Endodermal cell (in vitro differentiated cells): Measurements from ENCODE around the gene IGHMBP2. TPM values are rescaled to one million over a fixed set of nuclear protein-coding genes. Genes with fewer than 3 reads are reported as not detected.
A peak's percentile ranks its signal among the peaks of the same experiment; 100 is the strongest.

Experiments
- DNase-seq: peaks from one replicate; pipeline ENCODE4 v3.0.0-alpha.2; 2017
- H3K27ac ChIP-seq: 2 replicates; pipeline ENCODE4 v1.5.1; 2013; ENCODE audit warnings: mild to moderate bottlenecking, low read depth, low read length, moderate library complexity
- H3K27me3 ChIP-seq: 2 replicates; pipeline ENCODE4 v1.6.1; 2013; ENCODE audit warnings: mild to moderate bottlenecking, low read length, moderate library complexity; ENCODE audit not compliant: insufficient read depth, control insufficient read depth, poor library complexity, severe bottlenecking
- H3K36me3 ChIP-seq: 2 replicates; pipeline ENCODE4 v1.7.0; 2013; ENCODE audit warnings: mild to moderate bottlenecking, low read length, moderate library complexity; ENCODE audit not compliant: control insufficient read depth, insufficient read depth
- H3K4me1 ChIP-seq: one replicate; pipeline ENCODE4 v1.7.0; 2013; ENCODE audit warnings: low read length; ENCODE audit not compliant: control insufficient read depth, insufficient read depth
- H3K4me3 ChIP-seq: 2 replicates; pipeline ENCODE4 v1.5.1; 2013; ENCODE audit warnings: mild to moderate bottlenecking, low read length, moderate library complexity
- H3K9ac ChIP-seq: 2 replicates; pipeline ENCODE4 v1.6.1; 2013; ENCODE audit warnings: mild to moderate bottlenecking, low read length, moderate library complexity; ENCODE audit not compliant: poor library complexity, severe bottlenecking; ENCODE audit errors: extremely low read depth
- H3K9me3 ChIP-seq: 2 replicates; pipeline ENCODE4 v1.6.1; 2013; ENCODE audit warnings: mild to moderate bottlenecking, low read length, moderate library complexity; ENCODE audit not compliant: control insufficient read depth
- H3K27ac Mint-ChIP-seq: 2 replicates; pipeline ENCODE4 v1.8.0; 2020; ENCODE audit warnings: mixed read lengths
- H3K27me3 Mint-ChIP-seq: 2 replicates; pipeline ENCODE4 v1.8.0; 2021; ENCODE audit warnings: mild to moderate bottlenecking, mixed read lengths; ENCODE audit not compliant: insufficient read depth
- H3K36me3 Mint-ChIP-seq: 2 replicates; pipeline ENCODE4 v1.8.0; 2020; ENCODE audit warnings: low read depth, mixed read lengths
- H3K4me1 Mint-ChIP-seq: 2 replicates; pipeline ENCODE4 v1.8.0; 2020; ENCODE audit warnings: mixed read lengths
- H3K4me3 Mint-ChIP-seq: 2 replicates; pipeline ENCODE4 v1.8.0; 2020; ENCODE audit warnings: mild to moderate bottlenecking, moderate library complexity, mixed read lengths
- H3K9me3 Mint-ChIP-seq: 2 replicates; pipeline ENCODE4 v1.8.0; 2020; ENCODE audit warnings: mild to moderate bottlenecking, mixed read lengths
- CTCF ChIP-seq: fragments of 200-600 bp; sonication (generic); conservative IDR thresholded peaks from 2 replicates; pipeline ENCODE4 v1.5.0; 2021; ENCODE audit warnings: antibody characterized with exemption, mild to moderate bottlenecking
- whole genome bisulfite sequencing, 2 experiments: methylation state at CpG; one replicate each; pipeline versions ENCODE4 v1.1.5 to v1.1.7; 2013; ENCODE audit warnings: missing lambda C conversion rate in 2 of 2, mixed read lengths in 1 of 2; ENCODE audit not compliant: insufficient coverage in 1 of 2, insufficient read length in 1 of 2; 5-methylcytosine and 5-hydroxymethylcytosine counted together
- total RNA-seq, 2 donors: library from RNA; stranded (reverse); fragmentation: NEBNext Ultra II Directional in 1 of 2; extraction: Animal tissue kit (Norgen Biotek cat#: 25700) in 1 of 2; gene quantifications; 2 replicates in 1 of 2; 3 replicates in 1 of 2; pipeline ENCODE4 v1.2.1, GENCODE V29; 2021

The IGHMBP2 gene
- total RNA-seq, 2 donors from 2014 or later: 23.9 to 28.3 TPM

GRCh38 chr11:68948935-68949334 is 45.2 kb downstream of the IGHMBP2 start:
- Mint-ChIP-seq H3K9me3 (no peaks in the 10 kb centered on the region), H3K27ac (no peak overlapping the region), H3K27me3 (peaks cover 5% of the 10 kb centered on the region), H3K36me3 (no peaks in the 10 kb centered on the region), H3K4me3 (no peak overlapping the region), H3K4me1 (peaks cover 14% of the 10 kb centered on the region)
- Histone ChIP-seq H3K9ac (no peak overlapping the region), H3K9me3 (no peaks in the 10 kb centered on the region), H3K27me3 (no peaks in the 10 kb centered on the region), H3K4me3 (no peak overlapping the region), H3K36me3 (no peaks in the 10 kb centered on the region), H3K27ac (no peak overlapping the region), H3K4me1 (no peaks in the 10 kb centered on the region)
- no peak for TF ChIP-seq CTCF
- no peak for DNase-seq
- WGBS, 2 experiments: 96 to 98% methylated on average over 14 to 17 of the region's 17 CpGs

- no peak overlapping the region for H3K4me3 Mint-ChIP-seq
- H3K9me3 Mint-ChIP-seq: no peaks in the 10 kb centered on the region
- no peak overlapping the region for H3K4me3 ChIP-seq
- peak overlapping the region; percentile 52 for H3K27ac ChIP-seq
- peak; percentile 72 for TF ChIP-seq CTCF
- H3K27me3 Mint-ChIP-seq: peaks cover 5% of the 10 kb centered on the region
- peaks cover 14% of the 10 kb centered on the region for H3K4me1 Mint-ChIP-seq
- no peaks in the 10 kb centered on the region for H3K36me3 Mint-ChIP-seq
- peak; percentile 77 for DNase-seq
- H3K27ac Mint-ChIP-seq: no peak overlapping the region
- WGBS, 2 experiments: 47 to 54% methylated on average over 2 to 5 of the region's 5 CpGs
- H3K27me3 ChIP-seq: no peaks in the 10 kb centered on the region
- no peaks in the 10 kb centered on the region for H3K36me3 ChIP-seq
- H3K4me1 ChIP-seq: no peaks in the 10 kb centered on the region
- no peaks in the 10 kb centered on the region for H3K9me3 ChIP-seq
- no peak overlapping the region for H3K9ac ChIP-seq
Observed at GRCh38 chr11:68950270-68950669, 46.6 kb downstream of the IGHMBP2 start.

GRCh38 chr11:68950762-68951161 is 47.1 kb downstream of the IGHMBP2 start:
- H3K4me3 ChIP-seq: no peak overlapping the region
- no peaks in the 10 kb centered on the region for H3K9me3 ChIP-seq
- no peak overlapping the region for H3K4me3 Mint-ChIP-seq
- H3K4me1 Mint-ChIP-seq: peaks cover 14% of the 10 kb centered on the region
- no peaks in the 10 kb centered on the region for H3K27me3 ChIP-seq
- H3K27me3 Mint-ChIP-seq: peaks cover 5% of the 10 kb centered on the region
- no peak for DNase-seq
- H3K9me3 Mint-ChIP-seq: no peaks in the 10 kb centered on the region
- H3K9ac ChIP-seq: no peak overlapping the region
- H3K4me1 ChIP-seq: no peaks in the 10 kb centered on the region
- no peaks in the 10 kb centered on the region for H3K36me3 ChIP-seq
- WGBS, 2 experiments: 39 to 50% methylated on average over 9 of the region's 9 CpGs
- H3K27ac ChIP-seq: peak overlapping the region; percentile 52
- no peak for TF ChIP-seq CTCF
- H3K36me3 Mint-ChIP-seq: no peaks in the 10 kb centered on the region
- H3K27ac Mint-ChIP-seq: no peak overlapping the region
